OCI-LY1 (cell line): ENCODE measurements around the gene IKZF3.

Experiments
- CTCF ChIP-seq: fragments of 200-600 bp; sonication (generic), shearing (Covaris generic); IDR thresholded peaks from 2 replicates; pipeline ENCODE4 v1.5.1; 2017; ENCODE audit warnings: mild to moderate bottlenecking, antibody characterized with exemption, low read length, moderate library complexity, mixed read lengths
- EZH2 ChIP-seq: fragments of 200-600 bp; sonication (generic), shearing (Covaris generic); IDR thresholded peaks from 2 replicates; pipeline ENCODE4 v1.8.0; 2017; ENCODE audit warnings: borderline replicate concordance, mixed run types, mild to moderate bottlenecking, antibody characterized with exemption, low read length, moderate library complexity, mixed read lengths

GRCh38 chr17:39719563-39720355 lies 144.4 kb downstream of the IKZF3 start:
- TF ChIP-seq CTCF: no peak
- TF ChIP-seq EZH2: no peak
